GM21390 (cell line): Measurements from ENCODE around the gene PNCK.
"Not testable (repeated sequence)": the region's sequence is repeated elsewhere in the genome, so short reads cannot be mapped to it uniquely, and the experiment has no call there.

Experiments used
- ATAC-seq: cut with Tn5 transposase; IDR thresholded peaks from one replicate; pipeline ENCODE4 v1.9.1; 2021; ENCODE audit not compliant: unreplicated experiment

PNCK gene

DNA sequence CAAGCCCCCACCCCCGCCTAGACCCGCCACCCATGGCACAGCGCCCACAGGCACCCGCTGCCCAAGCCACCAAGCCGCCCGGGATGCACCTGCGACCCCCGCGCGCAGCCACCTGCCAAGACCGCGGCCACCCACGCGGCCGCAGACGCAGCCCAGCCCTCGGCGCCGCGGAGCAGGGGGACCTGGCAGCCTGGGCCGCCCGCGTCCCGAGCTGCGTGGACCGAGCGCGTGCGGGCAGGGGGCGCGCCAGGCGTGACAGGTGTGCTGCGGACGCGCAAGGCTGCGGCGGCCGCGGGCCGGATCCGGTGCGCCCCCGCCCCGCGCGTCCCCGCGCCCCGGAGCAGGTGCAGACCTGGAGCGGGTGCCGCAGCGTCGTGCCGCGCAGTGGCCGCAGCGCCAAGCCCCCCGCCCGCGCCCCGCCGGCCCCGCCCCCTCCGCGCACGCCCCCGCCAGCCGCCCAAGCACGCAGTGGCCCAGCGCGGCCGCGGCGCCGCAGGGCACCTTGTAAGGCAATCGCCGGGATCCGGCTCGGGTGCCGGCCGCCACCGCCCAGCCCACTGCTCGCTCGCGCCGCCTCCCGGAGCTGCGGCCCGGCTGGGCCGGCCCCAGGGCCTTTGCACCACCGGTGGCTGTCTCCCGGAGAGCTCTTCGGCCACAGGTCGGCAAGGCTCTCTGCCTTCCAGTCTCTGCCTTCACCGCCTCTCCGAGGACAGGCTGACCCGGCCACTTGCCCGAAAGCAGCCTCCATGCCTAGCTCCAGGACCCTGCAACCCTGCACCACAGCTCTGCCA is at the start of gene PNCK:
TSS of gene PNCK (minus strand) at position 386 of the 791 bp plus-strand sequence. CDS start 737 bp downstream, outside the sequence.
- no peak for ATAC-seq

DNA sequence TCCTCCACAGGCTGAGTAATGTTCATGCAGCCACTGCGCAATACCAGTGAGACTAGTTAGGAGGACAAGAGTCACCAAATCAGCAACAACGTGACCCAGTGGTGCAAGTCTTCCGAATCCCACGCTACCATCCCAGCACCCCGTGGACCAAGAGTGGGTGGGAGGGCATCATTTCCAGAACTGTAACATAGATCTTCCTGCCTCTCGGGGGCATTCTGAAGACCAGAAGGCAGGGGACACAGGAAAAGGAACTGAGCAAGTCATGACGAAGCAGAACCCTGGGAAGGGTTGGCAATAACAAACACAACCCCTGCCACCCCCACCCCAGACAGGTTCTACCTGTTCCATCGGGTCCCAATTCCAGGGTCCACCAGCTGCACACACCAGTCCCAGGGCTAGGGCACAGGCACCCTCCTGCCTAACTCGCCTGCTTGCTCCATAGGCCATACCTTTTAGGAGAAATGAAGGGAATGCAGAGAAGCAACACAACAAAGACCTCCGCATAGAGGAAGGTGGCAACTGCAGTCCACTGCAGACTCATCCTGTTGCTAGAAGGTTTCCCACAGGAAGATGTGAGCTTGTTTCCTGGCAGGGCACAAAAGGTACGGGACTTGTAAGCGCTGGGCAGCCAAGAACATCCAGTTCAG is 49.2 kb upstream of the PNCK start:
- ATAC-seq: no peak

DNA sequence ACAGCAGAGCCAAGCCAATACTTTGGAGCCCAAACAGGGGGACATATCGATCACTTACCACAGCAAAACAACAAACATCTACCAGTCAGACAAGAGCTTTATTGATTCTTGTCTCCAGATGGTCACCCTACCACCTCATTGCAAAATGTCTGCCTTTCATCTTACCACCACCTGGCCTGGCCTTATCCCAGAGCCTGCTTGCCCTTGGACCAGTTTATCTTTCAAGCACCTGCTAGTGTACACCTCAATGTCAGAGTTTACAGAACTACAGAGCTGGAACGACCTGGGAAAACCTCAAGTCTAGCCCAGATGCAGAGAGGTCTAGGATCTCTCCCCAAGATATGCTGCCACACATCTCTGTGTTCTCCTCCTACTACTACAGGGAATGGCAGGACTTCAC is 46.1 kb upstream of the PNCK start:
- no peak for ATAC-seq

DNA sequence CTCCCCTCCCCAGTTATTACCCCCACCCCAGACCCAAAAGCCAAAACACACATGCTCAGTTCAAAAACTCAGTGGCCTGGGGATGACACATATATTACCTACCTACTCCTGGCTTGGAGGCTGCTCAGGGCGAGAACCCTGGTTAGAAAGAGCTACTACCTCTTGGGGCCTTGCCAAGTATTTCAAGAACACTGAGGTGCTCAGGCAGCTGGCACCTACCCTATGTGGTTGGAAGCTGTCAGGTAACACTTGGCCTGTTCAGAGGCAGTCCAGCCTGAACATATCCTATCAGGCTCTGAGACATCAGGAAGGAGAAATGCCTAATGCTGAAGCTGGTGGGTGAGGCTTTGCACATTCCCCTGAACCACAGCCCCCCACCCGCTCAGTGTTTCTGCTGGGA is 45.6 kb upstream of the PNCK start:
- no peak for ATAC-seq

DNA sequence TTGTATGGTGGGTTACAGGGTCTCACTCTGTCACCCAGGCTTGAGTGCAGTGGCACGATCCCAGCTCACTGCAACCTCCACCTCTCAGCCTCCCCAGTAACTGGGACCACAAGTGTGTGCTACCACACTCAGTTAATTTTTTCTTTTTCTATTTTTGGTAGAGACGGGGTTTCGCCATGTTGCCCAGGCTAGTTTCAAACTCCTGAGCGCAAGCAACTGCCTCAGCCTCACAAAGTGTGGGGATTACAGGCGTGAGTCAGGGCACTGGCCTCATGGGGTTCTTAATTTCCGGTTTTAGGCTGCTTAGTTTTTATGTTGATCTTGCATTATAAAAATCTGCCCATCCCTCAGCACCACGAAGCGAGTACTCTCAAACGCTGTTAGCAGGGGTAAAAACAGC is 43.8 kb upstream of the PNCK start:
- no peak for ATAC-seq

DNA sequence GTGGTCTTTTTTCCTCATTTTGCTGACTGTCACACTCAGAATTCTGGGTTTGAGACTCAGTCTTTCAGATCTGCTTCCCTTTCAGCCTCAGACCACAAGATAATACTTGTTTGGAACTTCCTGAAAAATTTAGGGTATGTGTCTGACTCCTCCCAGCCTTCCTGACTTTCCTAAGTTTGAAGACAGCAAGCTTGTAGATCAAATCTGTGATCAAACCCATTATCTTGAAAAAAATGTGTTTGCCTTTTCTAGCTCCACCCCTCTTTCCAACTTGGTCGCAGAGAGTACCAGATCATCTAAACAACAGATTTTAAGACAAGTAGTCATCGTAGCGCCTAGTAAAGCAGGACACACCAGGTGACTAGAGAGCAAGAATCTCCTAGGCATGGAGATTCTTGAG is 40.6 kb upstream of the PNCK start:
- no peak for ATAC-seq

DNA sequence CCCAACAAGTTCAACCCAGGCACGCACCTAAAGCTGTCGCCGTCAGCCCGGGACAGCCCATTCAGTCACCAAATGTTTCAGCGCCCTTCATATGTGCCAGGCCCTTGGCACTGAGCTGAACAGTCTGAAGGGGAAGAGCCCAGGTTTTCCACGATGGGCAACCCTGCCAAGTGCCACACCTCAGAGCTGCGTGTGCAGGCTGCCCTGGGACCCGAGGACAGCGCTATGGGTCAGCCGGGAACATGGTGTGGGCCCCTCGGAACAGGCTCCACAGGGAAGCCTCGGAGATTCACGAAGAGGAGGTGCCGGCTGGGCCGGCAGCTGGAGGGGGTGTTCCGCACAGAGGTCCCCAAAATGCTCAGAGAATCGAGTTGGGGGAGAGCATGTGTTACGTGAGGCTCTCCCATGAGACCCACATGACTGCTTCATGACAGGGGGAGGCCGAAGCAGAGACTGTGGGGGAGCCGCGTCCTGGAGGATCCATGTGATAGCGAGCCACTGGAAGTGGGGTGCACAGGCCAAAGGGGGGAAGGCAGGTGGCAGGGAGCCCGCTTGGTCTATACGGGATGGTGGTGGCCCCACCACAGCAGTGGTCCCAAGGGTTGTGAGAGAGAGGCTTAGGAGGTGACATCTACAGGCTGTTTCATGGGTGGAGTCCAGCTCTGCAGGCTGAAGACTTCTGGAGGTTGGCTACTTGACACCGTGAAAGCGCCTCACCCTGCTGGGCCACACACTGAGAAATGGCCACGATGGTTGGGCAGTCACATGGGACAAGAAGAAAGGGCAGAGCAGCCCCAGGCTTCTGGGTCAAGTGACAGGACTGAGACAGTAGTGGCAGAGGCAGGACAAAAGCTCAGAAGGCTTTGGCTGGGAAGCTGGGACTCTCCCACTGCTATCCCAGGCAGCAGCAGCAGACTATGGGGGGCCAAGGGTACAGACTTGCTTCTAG is 36.4 kb upstream of the PNCK start:
- no peak for ATAC-seq

DNA sequence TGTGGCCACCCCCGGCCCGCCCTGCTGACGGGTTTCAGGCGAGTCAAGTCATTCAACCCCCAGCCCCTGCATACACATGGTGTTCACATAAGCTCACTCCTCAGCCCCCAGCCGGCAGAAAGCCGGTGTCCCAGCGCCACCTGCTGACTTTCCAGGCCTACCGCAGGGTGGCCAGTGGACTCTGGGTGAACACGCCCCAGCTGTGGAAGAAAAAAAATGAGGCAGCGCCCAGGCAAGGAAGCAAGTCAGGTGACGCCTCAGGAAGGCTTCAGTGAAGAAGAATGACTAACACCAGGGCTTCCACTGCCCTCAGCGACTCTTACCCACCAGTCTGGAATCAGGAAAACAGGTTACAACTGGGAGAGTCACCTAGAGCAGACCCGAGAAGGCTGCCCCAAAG is 34.8 kb upstream of the PNCK start:
- ATAC-seq: no peak

DNA sequence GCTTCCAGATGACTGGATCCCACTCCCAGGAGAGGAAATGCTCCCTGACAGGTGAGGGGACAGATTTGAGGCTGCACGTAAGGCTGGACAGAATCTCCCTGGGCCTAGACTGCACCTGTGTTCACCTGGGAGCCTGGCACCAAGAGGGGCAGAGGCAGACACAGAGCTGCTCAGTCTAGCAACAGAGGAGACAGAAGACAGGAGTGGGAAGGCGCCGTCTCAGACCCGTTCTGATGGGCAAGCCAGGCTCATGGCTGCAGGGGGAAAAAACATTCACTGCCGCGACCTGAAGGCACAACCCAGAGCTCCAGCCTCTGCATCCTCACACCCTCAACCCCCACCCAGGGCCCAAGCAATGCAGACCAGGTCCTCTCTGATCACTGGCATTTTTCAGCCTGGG is 33.8 kb upstream of the PNCK start:
- ATAC-seq: no peak

DNA sequence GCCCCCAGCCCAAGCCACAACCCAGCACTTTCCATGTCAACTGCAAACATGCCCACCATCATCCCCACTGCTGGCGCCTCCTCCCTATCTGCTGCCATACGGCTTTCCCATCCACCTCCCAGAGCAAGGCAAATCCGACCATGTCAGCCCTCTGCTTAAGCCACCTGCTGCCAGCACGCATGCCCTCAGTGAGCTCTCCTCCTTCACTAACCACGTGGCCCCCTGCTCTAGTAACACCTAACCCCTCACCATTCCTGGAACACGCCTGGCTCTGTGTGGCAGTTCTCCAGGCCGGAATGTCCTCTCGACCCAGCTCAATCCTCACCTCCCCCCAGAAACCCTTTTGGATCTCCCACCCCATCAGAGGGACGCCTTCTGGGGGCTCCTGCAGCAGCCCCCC is 33.2 kb upstream of the PNCK start:
- ATAC-seq: no peak

DNA sequence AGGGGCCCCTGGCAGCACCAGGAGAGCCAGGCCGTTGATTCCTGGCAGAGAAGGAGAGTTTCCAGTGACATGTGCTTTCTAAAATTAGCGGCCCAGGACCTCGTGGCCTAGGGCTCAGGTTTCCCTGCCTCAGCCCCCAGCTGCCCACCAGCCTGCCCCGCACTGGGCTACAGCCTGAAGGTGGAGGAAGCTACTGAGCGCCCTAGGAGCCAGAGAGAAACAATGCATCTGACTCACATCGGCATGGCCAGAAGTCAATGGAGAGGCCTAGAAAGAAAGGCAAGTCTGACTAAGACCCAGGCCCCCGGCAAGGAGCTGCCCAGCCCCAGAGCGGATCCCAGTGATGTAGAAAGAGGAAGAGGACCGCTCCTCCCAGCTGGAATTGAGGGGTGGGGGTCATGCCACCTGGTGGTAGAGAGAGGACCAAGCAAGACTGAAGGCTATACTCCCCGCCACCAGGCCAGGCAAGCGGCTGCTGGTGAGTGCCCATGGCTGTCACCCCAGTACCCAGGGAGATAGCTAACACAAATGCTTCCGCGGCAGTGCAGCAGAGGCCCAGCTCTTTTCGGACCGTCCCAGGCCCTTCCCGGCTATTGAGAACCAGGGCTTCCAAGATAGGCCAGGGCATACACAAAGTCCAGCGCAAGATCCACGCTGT is 31.9 kb upstream of the PNCK start:
- not testable (repeated sequence) for ATAC-seq

DNA sequence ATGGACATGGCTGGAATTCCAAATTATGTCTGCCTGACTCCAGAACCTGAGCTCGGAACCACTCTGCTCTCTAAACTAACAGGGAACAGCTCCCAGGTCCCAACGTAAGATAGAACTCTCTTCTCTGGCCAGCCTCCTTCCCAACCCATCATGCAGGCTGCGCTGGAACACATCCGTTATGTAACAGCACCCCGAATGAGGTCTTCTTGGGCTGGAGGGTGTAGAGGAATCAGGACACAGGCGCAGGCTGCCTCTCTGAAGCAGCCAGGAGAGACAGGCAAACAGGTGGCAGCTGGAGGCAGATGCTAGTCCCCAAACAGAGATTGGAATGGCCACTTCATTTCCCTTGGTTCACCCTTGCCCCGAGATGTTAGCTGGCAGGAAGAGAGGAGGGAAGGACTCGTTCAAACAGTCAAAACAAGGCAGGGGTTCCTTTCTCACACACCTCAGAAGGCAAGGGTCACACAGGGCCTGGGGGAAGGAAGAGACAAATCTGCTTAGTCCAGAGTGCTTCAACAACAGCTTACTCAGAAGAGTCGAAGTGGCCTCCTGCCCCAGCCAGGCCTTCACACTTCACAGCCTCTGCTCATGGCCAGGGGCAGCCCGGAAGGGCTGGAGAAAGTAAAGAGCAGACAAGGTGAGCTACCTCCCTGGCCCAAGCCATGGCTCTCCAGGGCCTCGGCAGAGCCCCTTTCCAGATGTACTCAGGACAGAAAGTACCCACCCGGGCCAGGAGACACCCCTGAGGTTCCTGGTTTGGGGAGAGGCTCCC is 31.2 kb upstream of the PNCK start:
- ATAC-seq: not testable (repeated sequence)

DNA sequence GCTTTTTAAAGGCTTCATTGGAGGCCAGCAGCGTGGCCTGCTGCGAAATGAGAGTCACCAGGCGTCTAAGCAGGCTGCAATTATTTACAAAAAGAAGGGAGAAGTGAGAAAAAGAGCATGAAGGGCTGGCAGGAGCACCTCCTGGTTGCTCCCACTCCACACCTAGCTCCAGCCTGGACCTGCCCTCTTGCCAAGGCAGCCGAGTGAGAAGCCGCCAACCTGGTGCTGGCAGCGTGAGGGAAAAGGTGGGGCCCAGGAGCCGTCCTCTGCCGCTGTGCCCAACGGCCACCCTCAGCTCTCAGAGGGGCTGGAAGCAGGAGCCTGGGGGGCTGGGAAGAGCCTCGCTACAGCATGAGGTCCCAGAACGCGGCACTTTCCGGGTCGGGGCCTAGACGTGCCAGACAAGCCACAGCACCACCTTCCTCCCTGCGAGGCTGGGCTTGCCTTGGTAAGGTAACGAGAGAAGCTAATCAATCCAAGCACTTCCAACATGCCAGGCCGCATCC is 30.5 kb upstream of the PNCK start:
- no peak for ATAC-seq

DNA sequence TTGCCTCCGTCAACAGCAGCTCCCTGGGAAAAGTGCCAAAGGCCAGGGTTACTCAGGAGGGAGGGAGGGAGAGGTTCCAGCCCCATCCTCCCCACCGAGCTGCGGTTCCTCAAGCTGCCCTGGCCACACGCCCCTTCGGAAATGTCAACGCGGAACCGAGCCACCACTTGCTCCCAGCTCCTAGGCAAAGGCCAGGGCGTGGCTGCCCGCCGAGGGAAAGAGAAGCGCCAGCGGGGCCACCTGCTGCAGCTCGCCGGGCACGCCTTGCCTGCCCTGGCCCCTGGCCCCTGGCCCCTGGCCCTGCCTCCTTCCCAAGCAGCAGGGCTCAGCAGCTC is 29.4 kb upstream of the PNCK start:
- no peak for ATAC-seq

DNA sequence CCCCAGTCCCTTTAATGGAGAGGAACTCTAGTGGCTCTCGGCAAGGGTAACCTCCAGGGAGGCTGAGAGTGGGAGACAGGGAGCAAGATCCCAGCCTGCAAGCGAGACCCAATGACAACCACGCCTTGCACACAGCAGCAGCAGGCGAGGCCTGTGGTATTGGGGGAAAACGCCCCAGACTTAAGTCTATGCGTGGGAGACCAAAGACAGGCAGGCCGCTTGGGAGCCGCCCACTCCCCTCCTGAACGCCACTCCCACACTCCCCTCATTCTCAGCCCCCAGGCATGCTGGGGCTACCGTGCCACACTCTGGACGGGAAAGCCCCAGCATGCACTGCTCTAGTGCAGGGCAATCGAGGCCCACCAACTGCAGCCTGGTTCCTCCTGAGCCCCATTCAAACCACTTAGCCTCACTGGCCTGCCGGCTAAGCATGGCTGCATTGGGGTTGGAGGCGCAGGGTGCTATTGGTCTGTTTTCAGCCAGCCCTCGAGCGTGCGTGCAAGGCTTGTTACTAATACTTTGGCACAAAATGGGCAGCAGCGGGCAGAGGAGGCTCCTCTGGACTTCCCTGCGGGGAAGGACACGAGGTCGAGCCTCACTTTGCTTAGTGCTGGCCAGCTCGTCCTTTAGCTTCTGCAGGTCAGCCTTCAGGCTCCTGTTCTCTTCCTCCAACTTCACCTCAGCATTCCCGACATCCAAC is 28.9 kb upstream of the PNCK start:
- no peak for ATAC-seq

DNA sequence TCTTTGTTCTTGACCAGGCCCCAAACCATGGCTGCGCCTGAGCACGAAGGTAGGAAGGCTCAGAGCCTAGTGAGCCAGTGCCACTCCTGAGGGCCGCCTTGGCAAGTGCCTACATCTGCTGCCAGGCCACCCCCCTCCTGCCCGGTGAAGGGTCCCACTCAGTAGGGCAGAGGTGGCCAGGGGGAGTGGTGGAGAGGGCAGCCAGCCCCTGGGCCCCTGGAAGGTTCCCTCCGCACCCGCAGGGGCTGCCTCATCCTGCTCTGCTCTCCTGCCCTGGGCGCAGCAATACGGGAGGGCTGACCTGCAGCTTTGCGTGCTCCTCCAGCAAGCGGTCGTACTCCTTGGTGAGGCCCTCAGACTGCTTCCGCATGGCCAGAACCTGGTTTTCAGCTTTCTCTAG is 28.1 kb upstream of the PNCK start:
- no peak for ATAC-seq

DNA sequence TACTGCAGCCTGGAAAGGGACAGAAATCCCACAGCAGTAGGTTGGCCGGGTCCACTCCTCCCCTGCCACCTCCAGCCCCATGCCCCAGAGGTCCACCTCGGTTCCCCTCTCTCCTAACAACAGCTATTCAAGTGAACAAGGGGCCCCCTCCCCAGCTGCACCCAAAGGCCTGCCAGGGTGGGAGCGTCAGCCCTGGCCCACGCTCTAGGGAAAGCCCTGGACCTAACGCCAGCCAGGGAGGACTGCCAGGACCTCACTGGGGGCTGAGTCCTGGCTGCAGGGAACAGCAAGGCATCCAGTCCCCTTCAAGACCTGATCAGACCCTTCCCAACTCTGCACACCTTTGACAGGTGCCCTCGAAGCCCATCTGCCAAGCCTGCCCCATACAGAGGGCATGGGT is 27.4 kb upstream of the PNCK start:
- no peak for ATAC-seq

DNA sequence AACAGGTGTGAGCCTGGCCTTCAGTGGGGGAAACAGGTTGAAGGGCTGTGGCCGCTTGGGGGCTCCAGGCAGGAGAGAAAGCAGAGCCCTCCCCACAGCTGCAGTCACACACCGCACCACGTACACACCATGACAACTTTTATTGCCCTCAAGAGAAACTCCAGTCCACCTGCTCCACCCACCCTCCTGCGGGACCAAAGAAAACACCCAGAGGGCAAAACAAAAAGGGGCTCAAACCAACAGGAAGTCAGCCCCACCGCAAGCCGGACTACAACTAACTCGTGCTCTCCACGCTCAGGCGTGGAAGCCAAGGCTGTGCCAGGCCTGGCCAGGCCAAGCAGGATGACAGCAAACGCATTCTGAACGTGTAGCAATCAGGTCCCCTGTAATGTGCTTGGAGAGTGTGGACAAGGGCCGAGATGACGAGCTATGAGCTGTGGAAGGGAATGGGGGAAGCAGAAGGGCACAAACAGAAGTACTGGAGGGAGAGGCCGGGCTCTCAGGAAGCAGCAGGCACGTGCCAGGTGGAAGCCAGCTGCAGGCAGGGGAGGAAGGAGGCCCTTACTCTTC is 26.8 kb upstream of the PNCK start:
- no peak for ATAC-seq

DNA sequence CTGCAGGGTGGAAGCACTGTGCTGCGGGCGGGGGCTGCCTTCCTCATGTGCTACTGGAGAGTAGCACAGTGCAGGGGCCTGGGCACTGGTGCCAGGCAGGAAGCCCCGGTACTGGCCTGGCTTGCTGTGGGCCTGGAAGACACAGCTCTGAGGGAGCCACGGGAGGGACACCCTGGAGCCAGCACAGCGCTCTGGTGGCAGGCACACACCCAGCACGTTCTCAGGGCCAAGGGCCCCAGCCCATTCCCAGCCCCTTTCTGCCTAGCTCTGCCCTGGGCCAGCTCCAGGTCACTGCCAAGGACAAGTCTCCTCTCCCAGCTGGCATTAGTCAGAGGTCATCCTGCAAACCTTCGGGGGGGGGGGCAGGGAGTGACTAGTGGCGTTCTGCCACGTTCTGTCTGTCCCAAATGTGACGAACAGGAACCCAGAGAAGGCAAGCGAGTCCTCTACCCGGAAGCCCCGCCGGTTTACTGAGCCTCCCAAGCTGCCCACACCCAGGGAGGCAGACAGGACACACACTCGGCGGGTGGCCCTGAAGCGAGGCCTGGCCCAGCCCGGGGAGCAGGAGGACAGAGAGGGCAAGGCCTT is 26.3 kb upstream of the PNCK start:
- not testable (repeated sequence) for ATAC-seq
